Lung (tissue), 12 donors: ENCODE results near the gene BLOC1S1. TPM values are rescaled to one million over a fixed set of nuclear protein-coding genes. Genes with fewer than 3 reads are reported as not detected.

Source experiments
- ATAC-seq: fragments of 200-7000 bp; cut with Tn5 transposase; one replicate; pipeline ENCODE4 v1.9.1; 2020; ENCODE audit warnings: moderate number of reproducible peaks; ENCODE audit not compliant: insufficient read depth, low FRiP score
- DNase-seq, 3 donors: peaks; one replicate each; pipeline ENCODE4 v3.0.0-alpha.2; 2013 to 2017
- H3K27ac ChIP-seq, 2 donors: one replicate each; pipeline ENCODE4 v1.5.1; 2013; ENCODE audit warnings: mild to moderate bottlenecking in 2 of 2, moderate library complexity in 2 of 2, control low read depth in 1 of 2, inconsistent platforms in 1 of 2, low read depth in 1 of 2, low read length in 1 of 2
- H3K27me3 ChIP-seq, 3 donors: one replicate each; pipeline ENCODE4 v1.5.1; 2013; ENCODE audit warnings: low read length in 2 of 3; ENCODE audit not compliant: control insufficient read depth in 3 of 3, insufficient read depth in 3 of 3
- H3K36me3 ChIP-seq, 4 donors: one replicate each; pipeline ENCODE4 v1.5.1; 2013; ENCODE audit warnings: low read length in 4 of 4, mild to moderate bottlenecking in 1 of 4, moderate library complexity in 1 of 4; ENCODE audit not compliant: control insufficient read depth in 4 of 4, insufficient read depth in 4 of 4
- H3K4me1 ChIP-seq, 5 donors: one replicate each; pipeline ENCODE4 v1.5.1; 2013; ENCODE audit warnings: low read length in 5 of 5, mild to moderate bottlenecking in 2 of 5, moderate library complexity in 1 of 5; ENCODE audit not compliant: control insufficient read depth in 5 of 5, insufficient read depth in 5 of 5
- H3K4me3 ChIP-seq: one replicate; pipeline ENCODE4 v1.5.1; 2013; ENCODE audit warnings: mild to moderate bottlenecking, control low read depth, moderate library complexity
- H3K9ac ChIP-seq, 2 donors: one replicate each; pipeline ENCODE4 v1.5.1; 2013; ENCODE audit warnings: low read length in 2 of 2, control low read depth in 1 of 2; ENCODE audit not compliant: insufficient read depth in 1 of 2
- H3K9me3 ChIP-seq, 4 donors: one replicate each; pipeline ENCODE4 v1.5.1; 2013; ENCODE audit warnings: low read length in 3 of 4, mild to moderate bottlenecking in 1 of 4, moderate library complexity in 1 of 4; ENCODE audit not compliant: control insufficient read depth in 4 of 4, insufficient read depth in 3 of 4
- WGBS, 2 donors: extraction: QIAGEN DNeasy Blood & Tissue Kit; methylation state at CpG; one replicate each; pipeline ENCODE4 v1.1.7; 2013; 5-methylcytosine and 5-hydroxymethylcytosine counted together
- polyA plus RNA-seq, 2 donors: library from polyadenylated mRNA; stranded (reverse); fragments of 200-250 nt; gene quantifications; one replicate each; pipeline ENCODE4 v1.2.1, GENCODE V29; 2013
- total RNA-seq, 2 donors: library from RNA; depleted of rRNA in 1 of 2; stranded (reverse); fragments of >200 nt in 1 of 2; gene quantifications; one replicate each; pipeline ENCODE4 v1.2.1, GENCODE V29; 2014 to 2021
- TF ChIP-seq, protein P1 (sequence below): IDR thresholded peaks from 2 replicates; pipeline ENCODE4 v1.5.1; 2012; ENCODE audit warnings: mild to moderate bottlenecking; ENCODE audit errors: control extremely low read depth, extremely low read depth
- donor health status: control.
- donor health status: control.
- donor health status: Bipolar disorder and iron deficiency.
- donor health status: healthy.
- donor health status: DM: yes; HTN: yes; CAD: no.

BLOC1S1 gene
- total and polyA plus RNA-seq, 4 donors, result 53.9 to 374 (median 242) TPM

GRCh38 chr12:55745361-55746173, 29.7 kb downstream of the BLOC1S1 start:
- TF ChIP-seq, protein P1, sequence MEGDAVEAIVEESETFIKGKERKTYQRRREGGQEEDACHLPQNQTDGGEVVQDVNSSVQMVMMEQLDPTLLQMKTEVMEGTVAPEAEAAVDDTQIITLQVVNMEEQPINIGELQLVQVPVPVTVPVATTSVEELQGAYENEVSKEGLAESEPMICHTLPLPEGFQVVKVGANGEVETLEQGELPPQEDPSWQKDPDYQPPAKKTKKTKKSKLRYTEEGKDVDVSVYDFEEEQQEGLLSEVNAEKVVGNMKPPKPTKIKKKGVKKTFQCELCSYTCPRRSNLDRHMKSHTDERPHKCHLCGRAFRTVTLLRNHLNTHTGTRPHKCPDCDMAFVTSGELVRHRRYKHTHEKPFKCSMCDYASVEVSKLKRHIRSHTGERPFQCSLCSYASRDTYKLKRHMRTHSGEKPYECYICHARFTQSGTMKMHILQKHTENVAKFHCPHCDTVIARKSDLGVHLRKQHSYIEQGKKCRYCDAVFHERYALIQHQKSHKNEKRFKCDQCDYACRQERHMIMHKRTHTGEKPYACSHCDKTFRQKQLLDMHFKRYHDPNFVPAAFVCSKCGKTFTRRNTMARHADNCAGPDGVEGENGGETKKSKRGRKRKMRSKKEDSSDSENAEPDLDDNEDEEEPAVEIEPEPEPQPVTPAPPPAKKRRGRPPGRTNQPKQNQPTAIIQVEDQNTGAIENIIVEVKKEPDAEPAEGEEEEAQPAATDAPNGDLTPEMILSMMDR, result no peak
- 31 to 36% methylated on average over 13 of the region's 13 CpGs for WGBS, 2 donors
- H3K9ac ChIP-seq, result no peak overlapping the region

DNA sequence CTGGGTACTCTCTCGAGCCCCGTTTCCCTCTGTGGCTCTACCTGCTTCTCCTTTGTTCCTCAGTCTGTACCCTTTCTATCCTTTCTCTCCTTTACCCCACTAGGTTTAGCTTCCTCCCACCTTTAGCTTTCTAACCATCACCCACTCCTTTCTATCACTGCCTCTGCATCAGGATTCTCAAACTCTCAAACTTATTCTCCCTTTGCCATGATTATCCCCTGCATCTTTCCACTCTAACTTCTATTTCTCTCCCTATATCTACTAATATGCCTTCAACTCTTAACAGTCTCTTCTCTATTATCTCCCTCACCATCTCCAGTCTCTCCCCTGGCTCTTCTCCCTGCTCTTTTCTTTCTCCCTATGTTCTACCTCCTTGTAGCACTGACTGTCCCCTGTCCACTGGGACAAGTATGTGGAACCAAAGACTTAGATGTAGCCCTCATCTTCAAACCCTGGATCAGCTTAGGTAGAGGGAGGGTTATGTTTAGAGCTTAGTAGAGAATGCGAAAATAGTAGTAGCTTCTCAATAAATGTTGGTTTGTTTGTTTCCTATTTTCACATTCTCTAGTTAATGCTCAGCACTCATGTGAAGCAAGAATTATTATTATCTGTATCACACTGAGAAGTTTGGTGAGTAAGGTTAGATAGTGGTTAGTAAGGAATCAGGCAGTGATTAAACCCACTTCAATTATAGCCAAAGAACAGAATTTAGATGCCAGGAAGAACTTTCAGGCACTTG, 30.5 kb downstream of the BLOC1S1 start:
- ATAC-seq, result no peak
- no peaks in the 10 kb centered on the region for H3K9me3 ChIP-seq
- H3K9ac ChIP-seq, result peak overlapping the region in 1 of 2 donors; percentile 35
- DNase-seq, result no peak
- peaks cover 2 to 34% (median 11%) of the 10 kb centered on the region in 5 donors for H3K4me1 ChIP-seq
- H3K4me3 ChIP-seq, result no peak overlapping the region
- no peak overlapping the region for H3K27ac ChIP-seq
- TF ChIP-seq, protein P1, result no peak
- WGBS, 2 donors, result 59 to 64% methylated on average over 3 of the region's 3 CpGs
- no peaks in the 10 kb centered on the region for H3K27me3 ChIP-seq
- H3K36me3 ChIP-seq, result peaks cover 0 to 7% (median under 1%) of the 10 kb centered on the region in 4 donors

More at GRCh38 chr12:55745361-55746173, 29.7 kb downstream of the BLOC1S1 start:
- ATAC-seq (no peak), DNase-seq (peak; percentile 73 to 87 (median 85))
- Histone ChIP-seq H3K9me3 (no peaks in the 10 kb centered on the region), H3K4me3 (no peak overlapping the region), H3K4me1 (peaks cover 2 to 34% (median 11%) of the 10 kb centered on the region in 5 donors), H3K36me3 (peaks cover 0 to 2% (median 0%) of the 10 kb centered on the region in 4 donors), H3K27ac (no peak overlapping the region), H3K27me3 (no peaks in the 10 kb centered on the region)

DNA sequence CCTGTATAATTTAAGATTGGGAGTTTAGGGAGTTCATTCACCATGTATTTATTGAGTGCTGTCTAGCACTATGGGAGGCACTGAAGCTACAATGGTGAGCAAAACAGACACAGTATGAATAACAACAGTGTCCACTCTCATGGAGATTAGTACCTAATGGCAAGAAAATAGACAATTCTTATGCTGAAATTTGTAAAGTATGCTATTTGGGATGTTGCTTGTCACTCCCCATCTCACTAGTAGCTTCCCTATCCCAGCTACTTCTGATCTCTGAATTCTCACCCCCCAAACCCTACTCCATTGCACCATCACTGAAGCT, 31.0 kb downstream of the BLOC1S1 start:
- Histone ChIP-seq H3K9ac (no peak overlapping the region), H3K27me3 (no peaks in the 10 kb centered on the region), H3K4me1 (peaks cover 2 to 30% (median 8%) of the 10 kb centered on the region in 5 donors), H3K36me3 (peaks cover 0 to 12% (median 4%) of the 10 kb centered on the region in 4 donors), H3K9me3 (no peaks in the 10 kb centered on the region), H3K4me3 (no peak overlapping the region), H3K27ac (no peak overlapping the region)
- TF ChIP-seq, protein P1, result no peak
- ATAC-seq, result no peak
- DNase-seq, result no peak
